WERI-Rb-1 (cell line): ENCODE results near the gene ZG16B.

ENCODE experiments used
- DNase-seq: peaks from one replicate; pipeline ENCODE4 v3.0.0-alpha.2; 2020
- H3K27ac ChIP-seq: fragments of 250-450 bp; sonication (Bioruptor Pico); 2 replicates; pipeline ENCODE4 v1.5.1; 2020; ENCODE audit warnings: mild to moderate bottlenecking, moderate library complexity
- H3K27me3 ChIP-seq: fragments of 250-450 bp; sonication (Bioruptor Pico); 2 replicates; pipeline ENCODE4 v1.5.1; 2021; ENCODE audit warnings: mild to moderate bottlenecking, low read depth, moderate library complexity; ENCODE audit not compliant: insufficient read depth, severe bottlenecking
- H3K36me3 ChIP-seq: fragments of 250-450 bp; sonication (Bioruptor Pico); 2 replicates; pipeline ENCODE4 v1.5.1; 2020; ENCODE audit warnings: mild to moderate bottlenecking, moderate library complexity
- H3K4me3 ChIP-seq: 2 replicates; pipeline ENCODE4 v1.5.1; 2011; ENCODE audit warnings: low read depth, mild to moderate bottlenecking, control low read depth, low read length
- H3K9me3 ChIP-seq: fragments of 250-450 bp; sonication (Bioruptor Pico); 2 replicates; pipeline ENCODE4 v1.5.1; 2021; ENCODE audit warnings: mild to moderate bottlenecking, moderate library complexity; ENCODE audit not compliant: severe bottlenecking
- TF ChIP-seq, protein P1 (sequence below): IDR thresholded peaks from 2 replicates; pipeline ENCODE4 v1.5.1; 2011; ENCODE audit warnings: low read depth, mild to moderate bottlenecking, control low read depth, inconsistent platforms, low read length

The ZG16B gene

DNA sequence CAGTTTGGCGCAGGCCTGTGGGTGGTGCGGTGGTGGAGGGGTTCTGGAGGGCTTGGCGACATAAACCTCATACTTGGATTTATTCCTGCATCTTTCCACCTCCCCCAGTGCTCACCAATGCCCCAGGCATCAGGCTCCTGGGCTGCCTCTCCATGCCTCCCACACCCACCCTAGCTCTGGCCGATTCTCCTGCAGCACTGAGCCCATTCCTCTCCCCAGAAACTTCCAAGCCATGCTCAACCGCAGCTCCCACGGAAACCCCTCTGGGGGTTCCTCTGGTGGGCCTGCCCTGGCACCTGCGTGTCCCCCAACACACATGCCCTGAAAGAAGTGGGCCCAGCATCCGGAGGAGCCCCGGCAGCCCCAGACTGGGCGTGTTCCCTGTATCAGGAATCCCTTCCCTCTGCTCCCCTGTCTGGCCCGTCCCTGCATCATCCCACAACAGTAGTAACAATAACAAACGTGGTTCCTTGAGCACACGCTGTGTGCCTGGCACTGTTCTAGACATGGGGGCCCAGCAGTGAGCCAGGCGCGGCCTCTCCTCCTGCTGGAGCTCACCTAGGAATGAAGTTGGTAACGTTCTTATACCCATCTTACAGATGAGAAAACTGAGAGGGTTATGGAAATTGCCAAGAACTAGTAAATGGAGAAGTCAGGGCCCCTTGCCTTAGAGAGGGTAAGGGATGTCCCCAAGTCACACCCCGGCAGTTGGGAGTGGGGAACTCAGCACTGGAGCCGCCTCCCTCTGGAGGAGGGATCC is 10.7 kb upstream of the ZG16B start:
- H3K36me3 ChIP-seq, result no peaks in the 10 kb centered on the region
- no peak overlapping the region for H3K27ac ChIP-seq
- H3K4me3 ChIP-seq, result no peak overlapping the region
- no peak for DNase-seq
- TF ChIP-seq, protein P1, sequence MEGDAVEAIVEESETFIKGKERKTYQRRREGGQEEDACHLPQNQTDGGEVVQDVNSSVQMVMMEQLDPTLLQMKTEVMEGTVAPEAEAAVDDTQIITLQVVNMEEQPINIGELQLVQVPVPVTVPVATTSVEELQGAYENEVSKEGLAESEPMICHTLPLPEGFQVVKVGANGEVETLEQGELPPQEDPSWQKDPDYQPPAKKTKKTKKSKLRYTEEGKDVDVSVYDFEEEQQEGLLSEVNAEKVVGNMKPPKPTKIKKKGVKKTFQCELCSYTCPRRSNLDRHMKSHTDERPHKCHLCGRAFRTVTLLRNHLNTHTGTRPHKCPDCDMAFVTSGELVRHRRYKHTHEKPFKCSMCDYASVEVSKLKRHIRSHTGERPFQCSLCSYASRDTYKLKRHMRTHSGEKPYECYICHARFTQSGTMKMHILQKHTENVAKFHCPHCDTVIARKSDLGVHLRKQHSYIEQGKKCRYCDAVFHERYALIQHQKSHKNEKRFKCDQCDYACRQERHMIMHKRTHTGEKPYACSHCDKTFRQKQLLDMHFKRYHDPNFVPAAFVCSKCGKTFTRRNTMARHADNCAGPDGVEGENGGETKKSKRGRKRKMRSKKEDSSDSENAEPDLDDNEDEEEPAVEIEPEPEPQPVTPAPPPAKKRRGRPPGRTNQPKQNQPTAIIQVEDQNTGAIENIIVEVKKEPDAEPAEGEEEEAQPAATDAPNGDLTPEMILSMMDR, result no peak
- no peaks in the 10 kb centered on the region for H3K27me3 ChIP-seq
- H3K9me3 ChIP-seq, result no peaks in the 10 kb centered on the region

DNA sequence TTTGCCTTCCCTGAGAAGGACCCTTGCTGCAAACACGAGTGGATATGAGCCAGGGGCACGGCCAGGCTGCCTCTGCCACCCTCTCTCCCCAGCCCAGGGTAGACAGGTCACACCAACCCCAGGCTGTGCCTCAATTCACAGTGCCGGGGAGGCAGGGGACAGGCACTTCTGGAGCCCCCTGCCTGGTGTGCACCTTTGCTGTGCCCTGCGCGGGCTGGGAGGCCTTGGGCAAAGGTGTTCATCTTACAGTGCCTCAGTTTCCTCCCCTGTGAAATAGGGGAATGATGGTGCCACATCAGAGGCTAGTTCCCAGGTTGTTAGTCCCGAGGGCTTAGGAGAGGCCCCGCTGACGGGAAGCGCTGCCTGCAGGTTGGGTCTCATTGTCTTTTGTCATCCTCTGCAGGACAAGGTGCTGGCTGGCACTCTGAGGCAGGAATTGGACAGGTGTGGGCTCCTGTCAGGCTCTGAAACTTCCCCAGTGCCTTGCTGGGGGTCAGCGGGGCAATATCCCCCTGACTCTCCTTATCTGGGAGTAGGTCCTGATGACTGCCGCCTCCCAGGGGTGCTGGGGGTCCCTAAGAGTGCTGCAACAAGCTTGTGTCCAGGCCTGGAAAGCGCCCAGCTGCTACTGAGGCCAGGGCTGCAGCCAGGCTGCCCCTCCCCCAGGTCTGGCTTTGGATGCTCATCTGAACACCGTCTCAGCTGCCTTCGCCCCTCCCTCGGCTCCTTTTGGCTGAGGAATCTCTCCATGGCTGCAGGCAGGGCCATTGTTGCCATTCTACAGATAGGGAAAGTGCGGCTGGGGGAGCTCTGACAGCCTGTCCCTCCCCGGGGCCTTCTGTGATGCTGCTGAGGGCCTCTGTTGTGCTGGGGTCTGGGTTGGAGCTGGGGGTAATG is 9.9 kb upstream of the ZG16B start:
- Histone ChIP-seq H3K27me3 (no peaks in the 10 kb centered on the region), H3K9me3 (no peaks in the 10 kb centered on the region), H3K27ac (no peak overlapping the region), H3K36me3 (no peaks in the 10 kb centered on the region), H3K4me3 (no peak overlapping the region)
- no peak for DNase-seq
- TF ChIP-seq, protein P1, result no peak

DNA sequence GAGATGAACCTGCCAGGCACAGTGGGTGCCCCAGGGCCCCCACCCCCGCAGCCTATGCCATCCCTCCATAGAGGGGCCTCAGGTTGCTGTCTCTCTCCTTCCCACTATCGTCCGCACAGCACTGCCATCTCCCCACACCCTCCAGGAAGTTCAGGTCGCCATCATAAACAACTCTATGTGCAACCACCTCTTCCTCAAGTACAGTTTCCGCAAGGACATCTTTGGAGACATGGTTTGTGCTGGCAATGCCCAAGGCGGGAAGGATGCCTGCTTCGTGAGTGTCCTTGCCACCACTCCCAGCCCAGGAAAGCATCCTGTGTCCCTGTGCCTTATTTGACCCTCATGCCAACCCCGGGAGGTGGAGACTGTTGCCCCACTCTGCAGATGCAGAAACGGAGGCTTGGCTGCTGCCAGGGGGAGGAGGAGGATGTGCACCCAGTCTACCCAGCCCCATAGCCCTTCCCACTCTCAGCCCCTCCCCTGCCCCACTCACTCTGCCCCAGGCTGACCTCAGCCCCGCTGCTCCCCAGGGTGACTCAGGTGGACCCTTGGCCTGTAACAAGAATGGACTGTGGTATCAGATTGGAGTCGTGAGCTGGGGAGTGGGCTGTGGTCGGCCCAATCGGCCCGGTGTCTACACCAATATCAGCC is 9.1 kb upstream of the ZG16B start:
- Histone ChIP-seq H3K4me3 (no peak overlapping the region), H3K9me3 (no peaks in the 10 kb centered on the region), H3K36me3 (no peaks in the 10 kb centered on the region), H3K27ac (no peak overlapping the region), H3K27me3 (no peaks in the 10 kb centered on the region)
- TF ChIP-seq, protein P1, result no peak
- peak; percentile 3 for DNase-seq

DNA sequence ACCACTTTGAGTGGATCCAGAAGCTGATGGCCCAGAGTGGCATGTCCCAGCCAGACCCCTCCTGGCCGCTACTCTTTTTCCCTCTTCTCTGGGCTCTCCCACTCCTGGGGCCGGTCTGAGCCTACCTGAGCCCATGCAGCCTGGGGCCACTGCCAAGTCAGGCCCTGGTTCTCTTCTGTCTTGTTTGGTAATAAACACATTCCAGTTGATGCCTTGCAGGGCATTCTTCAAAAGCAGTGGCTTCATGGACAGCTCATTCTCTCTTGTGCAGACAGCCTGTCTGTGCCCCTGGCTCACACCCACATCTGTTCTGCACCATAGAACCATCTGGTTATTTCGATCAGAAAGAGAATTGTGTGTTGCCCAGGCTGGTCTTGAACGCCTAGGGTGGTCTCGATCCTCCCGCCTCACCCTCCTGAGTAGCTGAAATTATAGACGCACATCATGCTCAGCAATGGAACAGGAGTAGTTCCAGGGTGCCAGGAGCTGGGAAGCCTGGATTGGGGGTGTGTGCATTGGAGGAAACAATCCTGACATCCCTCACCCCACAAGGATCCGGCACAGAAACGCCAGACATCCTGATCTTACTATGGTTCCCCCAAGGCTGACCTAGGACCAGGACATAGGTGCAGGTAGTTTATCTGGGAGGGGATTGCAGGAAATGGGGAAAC is 8.5 kb upstream of the ZG16B start:
- Histone ChIP-seq H3K27me3 (no peaks in the 10 kb centered on the region), H3K27ac (no peak overlapping the region), H3K9me3 (no peaks in the 10 kb centered on the region), H3K36me3 (no peaks in the 10 kb centered on the region), H3K4me3 (no peak overlapping the region)
- TF ChIP-seq, protein P1, result no peak
- DNase-seq, result peak; percentile 1

DNA sequence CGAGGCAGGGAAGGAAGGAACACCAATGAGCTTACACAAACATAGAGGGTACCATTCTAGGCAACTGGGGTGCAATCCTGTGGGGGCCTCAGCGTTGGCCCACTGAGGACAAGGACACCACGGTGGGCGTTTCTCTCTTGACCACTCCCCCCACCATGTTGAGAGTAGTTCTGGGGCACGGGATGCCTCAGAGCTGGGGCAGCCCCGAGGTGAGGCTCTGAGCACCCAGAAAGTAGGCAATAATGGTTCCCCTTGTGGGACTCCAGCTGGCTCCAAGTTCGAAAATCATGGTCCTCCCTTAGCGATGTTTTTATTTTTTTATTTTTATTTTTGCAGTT is 8.0 kb upstream of the ZG16B start:
- H3K36me3 ChIP-seq, result no peaks in the 10 kb centered on the region
- no peaks in the 10 kb centered on the region for H3K27me3 ChIP-seq
- no peak overlapping the region for H3K27ac ChIP-seq
- TF ChIP-seq, protein P1, result no peak
- peak; percentile 3 for DNase-seq
- H3K4me3 ChIP-seq, result no peak overlapping the region
- no peaks in the 10 kb centered on the region for H3K9me3 ChIP-seq
